Vagina (tissue), 2 donors: ENCODE measurements around the gene KCNK2.

ENCODE experiments used
- POLR2A ChIP-seq, 2 donors: fragments of 450-650 bp; IDR thresholded peaks; one replicate each; pipeline ENCODE4 v1.6.1; 2017; ENCODE audit warnings: antibody characterized with exemption in 2 of 2, mild to moderate bottlenecking in 2 of 2, moderate library complexity in 2 of 2
- TF ChIP-seq, protein P1 (sequence below), 3 experiments: fragments of 450-650 bp in 2 of 3; fragments of 200-600 bp in 1 of 3; sonication (generic) in 1 of 3; IDR thresholded peaks; one replicate each; pipeline ENCODE4 v1.5.1; 2017 to 2019; ENCODE audit warnings: antibody characterized with exemption in 3 of 3, mild to moderate bottlenecking in 2 of 3, moderate library complexity in 2 of 3

DNA sequence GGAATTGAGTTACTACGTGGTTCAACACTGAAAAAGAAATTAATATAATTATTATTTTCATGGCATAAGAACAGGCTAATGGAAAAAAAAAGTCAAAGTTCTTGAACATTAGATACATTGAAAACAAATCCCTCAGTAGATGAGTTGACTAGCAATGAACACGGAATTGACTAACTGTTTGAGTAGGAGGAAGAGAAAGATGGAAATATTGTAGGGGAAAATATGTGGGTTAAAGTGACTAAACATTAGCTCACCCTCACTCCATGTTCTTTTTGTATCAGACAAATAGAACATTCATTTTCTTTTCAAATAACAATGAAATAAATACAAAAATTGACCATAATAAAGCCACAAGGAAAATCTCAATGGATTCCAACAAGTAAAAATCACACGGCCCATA, 84.3 kb downstream of the KCNK2 start:
- TF ChIP-seq, protein P1, sequence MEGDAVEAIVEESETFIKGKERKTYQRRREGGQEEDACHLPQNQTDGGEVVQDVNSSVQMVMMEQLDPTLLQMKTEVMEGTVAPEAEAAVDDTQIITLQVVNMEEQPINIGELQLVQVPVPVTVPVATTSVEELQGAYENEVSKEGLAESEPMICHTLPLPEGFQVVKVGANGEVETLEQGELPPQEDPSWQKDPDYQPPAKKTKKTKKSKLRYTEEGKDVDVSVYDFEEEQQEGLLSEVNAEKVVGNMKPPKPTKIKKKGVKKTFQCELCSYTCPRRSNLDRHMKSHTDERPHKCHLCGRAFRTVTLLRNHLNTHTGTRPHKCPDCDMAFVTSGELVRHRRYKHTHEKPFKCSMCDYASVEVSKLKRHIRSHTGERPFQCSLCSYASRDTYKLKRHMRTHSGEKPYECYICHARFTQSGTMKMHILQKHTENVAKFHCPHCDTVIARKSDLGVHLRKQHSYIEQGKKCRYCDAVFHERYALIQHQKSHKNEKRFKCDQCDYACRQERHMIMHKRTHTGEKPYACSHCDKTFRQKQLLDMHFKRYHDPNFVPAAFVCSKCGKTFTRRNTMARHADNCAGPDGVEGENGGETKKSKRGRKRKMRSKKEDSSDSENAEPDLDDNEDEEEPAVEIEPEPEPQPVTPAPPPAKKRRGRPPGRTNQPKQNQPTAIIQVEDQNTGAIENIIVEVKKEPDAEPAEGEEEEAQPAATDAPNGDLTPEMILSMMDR (IDR thresholded peaks at IDR 0.05) = no peak
- TF ChIP-seq POLR2A (IDR thresholded peaks at IDR 0.05) = no peak
